ENCODE data around the gene PTP4A2. TPM values are rescaled to one million over a fixed set of nuclear protein-coding genes. Genes with fewer than 3 reads are reported as not detected.

Gene PTP4A2
- polyA plus RNA-seq, 1 experiment = 658 TPM

DNA sequence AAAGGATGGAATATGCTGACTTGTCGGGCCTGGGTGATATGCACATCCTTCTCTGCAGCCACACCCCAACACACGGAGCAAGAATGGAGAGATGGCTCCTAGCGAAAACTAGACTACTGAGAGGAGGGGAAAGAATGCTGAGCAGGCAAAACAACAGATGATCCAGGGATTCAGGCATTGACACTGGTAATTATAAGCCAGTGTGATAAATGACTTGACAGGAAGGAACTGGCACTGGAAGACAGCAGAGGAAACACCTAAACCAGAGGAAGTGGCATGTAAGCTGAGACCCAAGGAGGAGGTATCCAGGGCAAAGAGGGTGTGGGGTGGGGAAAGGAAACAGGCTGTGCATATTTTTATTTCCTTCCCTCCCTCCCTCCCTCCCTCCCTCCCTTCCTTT, 43.8 kb upstream of the PTP4A2 start:
- Histone ChIP-seq H3K9me3 (ENCODE audit: control insufficient read depth, insufficient read depth, low read length) (no peaks in the 10 kb centered on the region; the same call in 1 of the 2 replicates), H3K27me3 (ENCODE audit: control insufficient read depth, insufficient read depth, low read length) (no peaks in the 10 kb centered on the region), H3K27ac (ENCODE audit: low read depth, low read length) (no peak overlapping the region), H3K4me3 (ENCODE audit: low read depth, low read length) (no peak overlapping the region)
- POLR2A ChIA-PET = no interaction called here
- TF ChIP-seq, protein P1, sequence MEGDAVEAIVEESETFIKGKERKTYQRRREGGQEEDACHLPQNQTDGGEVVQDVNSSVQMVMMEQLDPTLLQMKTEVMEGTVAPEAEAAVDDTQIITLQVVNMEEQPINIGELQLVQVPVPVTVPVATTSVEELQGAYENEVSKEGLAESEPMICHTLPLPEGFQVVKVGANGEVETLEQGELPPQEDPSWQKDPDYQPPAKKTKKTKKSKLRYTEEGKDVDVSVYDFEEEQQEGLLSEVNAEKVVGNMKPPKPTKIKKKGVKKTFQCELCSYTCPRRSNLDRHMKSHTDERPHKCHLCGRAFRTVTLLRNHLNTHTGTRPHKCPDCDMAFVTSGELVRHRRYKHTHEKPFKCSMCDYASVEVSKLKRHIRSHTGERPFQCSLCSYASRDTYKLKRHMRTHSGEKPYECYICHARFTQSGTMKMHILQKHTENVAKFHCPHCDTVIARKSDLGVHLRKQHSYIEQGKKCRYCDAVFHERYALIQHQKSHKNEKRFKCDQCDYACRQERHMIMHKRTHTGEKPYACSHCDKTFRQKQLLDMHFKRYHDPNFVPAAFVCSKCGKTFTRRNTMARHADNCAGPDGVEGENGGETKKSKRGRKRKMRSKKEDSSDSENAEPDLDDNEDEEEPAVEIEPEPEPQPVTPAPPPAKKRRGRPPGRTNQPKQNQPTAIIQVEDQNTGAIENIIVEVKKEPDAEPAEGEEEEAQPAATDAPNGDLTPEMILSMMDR (IDR thresholded peaks at IDR 0.05; ENCODE audit: low read depth, low read length) = no peak
- DNase-seq (ENCODE audit: low read depth, low spot score) = no peak
- CTCF ChIA-PET = interaction anchor here (0.6 to 1.1 kb wide), 2 partner anchors 17 to 81 kb away, joined by 3 read pairs; no protein-coding TSS in a partner anchor

DNA sequence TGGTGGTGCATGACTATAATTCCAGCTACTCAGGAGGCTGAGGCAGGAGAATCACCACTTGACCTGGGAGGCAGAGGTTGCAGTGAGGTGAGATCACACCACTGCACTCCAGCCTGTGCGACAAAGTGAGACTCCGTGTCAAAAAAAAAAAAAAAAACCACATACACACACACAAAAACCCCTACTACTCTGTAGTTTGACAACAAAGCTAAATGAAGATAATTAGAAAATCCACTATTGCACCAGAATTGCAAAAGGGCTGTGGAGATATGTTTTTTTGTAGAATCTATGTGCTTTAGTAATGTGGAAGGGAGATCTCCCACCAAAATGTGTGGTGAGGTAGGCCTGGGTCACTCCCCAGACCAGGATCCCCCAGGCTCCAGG, 43.3 kb upstream of the PTP4A2 start:
- TF ChIP-seq, protein P1 (IDR thresholded peaks at IDR 0.05; ENCODE audit: low read depth, low read length) = no peak
- H3K27me3 ChIP-seq (ENCODE audit: control insufficient read depth, insufficient read depth, low read length) = no peaks in the 10 kb centered on the region
- POLR2A ChIA-PET = no interaction called here
- CTCF ChIA-PET = interaction anchor here (1.1 kb wide), 1 partner anchor 81 kb away, joined by 3 read pairs; no protein-coding TSS in a partner anchor
- H3K9me3 ChIP-seq (ENCODE audit: control insufficient read depth, insufficient read depth, low read length) = no peaks in the 10 kb centered on the region; the same call in 1 of the 2 replicates
- H3K27ac ChIP-seq (ENCODE audit: low read depth, low read length) = no peak overlapping the region
- no peak overlapping the region for H3K4me3 ChIP-seq (ENCODE audit: low read depth, low read length)
- no peak for DNase-seq (ENCODE audit: low read depth, low spot score)

DNA sequence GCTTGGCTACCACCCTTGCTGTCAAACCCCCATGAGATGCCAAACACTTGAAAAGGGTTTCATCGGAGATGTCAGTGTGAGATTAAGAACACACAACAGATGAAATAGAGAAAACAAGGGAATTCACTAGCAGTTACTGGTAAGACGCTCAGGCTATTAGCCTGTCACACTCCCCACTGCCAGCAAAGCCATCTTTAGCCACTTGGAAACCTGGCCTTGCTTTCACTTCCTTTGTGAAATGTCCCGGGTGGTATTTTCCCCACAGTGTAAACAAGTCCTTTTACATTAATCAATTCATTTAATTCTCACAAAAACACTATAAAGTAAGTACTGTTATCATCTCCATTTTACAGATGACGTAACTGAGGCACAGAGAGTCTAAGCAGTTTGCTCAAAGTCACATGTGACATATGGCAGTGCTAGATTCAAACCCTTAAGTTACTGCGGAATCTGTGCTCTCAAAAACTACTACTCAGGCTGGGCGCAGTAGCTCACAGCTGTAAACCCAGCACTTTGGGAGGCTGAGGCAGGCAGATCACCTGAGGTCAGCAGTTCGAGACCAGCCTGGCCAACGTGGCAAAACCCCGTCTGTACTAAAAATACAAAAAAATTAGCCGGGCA, 42.8 kb upstream of the PTP4A2 start:
- CTCF ChIA-PET = no interaction called here
- POLR2A ChIA-PET = no interaction called here
- TF ChIP-seq, protein P1 (IDR thresholded peaks at IDR 0.05; ENCODE audit: low read depth, low read length) = no peak

DNA sequence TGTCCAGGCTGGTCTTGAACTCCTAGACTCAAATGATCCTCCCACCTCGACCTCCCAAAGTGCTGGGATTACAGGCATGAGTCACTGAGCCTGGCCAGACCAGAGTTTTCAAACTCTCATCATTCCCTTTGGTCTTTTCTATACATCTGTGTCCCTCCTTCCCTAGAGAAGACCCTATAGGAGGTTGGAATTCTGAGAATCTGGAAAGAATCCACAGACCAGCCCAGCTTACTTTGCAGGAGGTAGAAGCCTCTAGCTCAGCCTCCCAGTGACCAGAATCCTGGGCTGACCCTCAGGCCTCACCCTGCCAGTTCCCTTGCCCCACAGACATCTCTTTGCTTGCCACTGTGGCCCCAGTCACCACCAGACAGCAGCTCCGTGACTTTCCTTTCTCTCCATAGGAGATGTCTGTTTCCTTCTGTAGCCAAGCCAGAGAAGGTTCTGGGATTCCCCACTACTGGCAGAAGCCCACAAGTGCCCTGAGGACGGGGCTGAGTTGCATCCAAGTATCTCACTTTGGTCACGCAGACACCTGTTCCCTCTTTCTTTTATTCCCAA, 40.8 kb upstream of the PTP4A2 start:
- H3K27me3 ChIP-seq (ENCODE audit: control insufficient read depth, insufficient read depth, low read length) = no peaks in the 10 kb centered on the region
- no peak overlapping the region for H3K27ac ChIP-seq (ENCODE audit: low read depth, low read length)
- DNase-seq (ENCODE audit: low read depth, low spot score) = no peak
- no peak overlapping the region for H3K4me3 ChIP-seq (ENCODE audit: low read depth, low read length)
- ChIA-PET CTCF (interaction anchor here (0.7 to 7.0 kb wide), 3 partner anchors 14 to 94 kb away, joined by 3 to 38 read pairs (median 7); partner anchors contain the start of genes PTP4A2 and TMEM39B), POLR2A (no interaction called here)
- TF ChIP-seq, protein P1 (IDR thresholded peaks at IDR 0.05; ENCODE audit: low read depth, low read length) = no peak
- H3K9me3 ChIP-seq (ENCODE audit: control insufficient read depth, insufficient read depth, low read length) = no peaks in the 10 kb centered on the region; the same call in 1 of the 2 replicates

More for the DNA sequence above, 42.8 kb upstream of the PTP4A2 start:
- Histone ChIP-seq H3K9me3 (ENCODE audit: control insufficient read depth, insufficient read depth, low read length) (no peaks in the 10 kb centered on the region; the same call in 1 of the 2 replicates), H3K4me3 (ENCODE audit: low read depth, low read length) (no peak overlapping the region), H3K27ac (ENCODE audit: low read depth, low read length) (no peak overlapping the region), H3K27me3 (ENCODE audit: control insufficient read depth, insufficient read depth, low read length) (no peaks in the 10 kb centered on the region)
- no peak for DNase-seq (ENCODE audit: low read depth, low spot score)

Measured in AG04450 (cell line).